ENCODE results near the gene IGF2BP2.

GRCh38 chr3:185702262-185703225 lies 122.3 kb downstream of the IGF2BP2 start:
- TF ChIP-seq CTCF (IDR thresholded peaks at IDR 0.05 in 8 of 11, conservative IDR thresholded peaks at IDR 0.05 in 3 of 11) (no peak), POLR2A (IDR thresholded peaks at IDR 0.05) (no peak)
